Activated T-cell treated with anti-CD3 and anti-CD28 coated beads, Interleukin-2, amount 50 U/mL, for 1 hour (primary cell): ENCODE results near the gene RABL3.
"Not testable (repeated sequence)": the region's sequence is repeated elsewhere in the genome, so short reads cannot be mapped to it uniquely, and the experiment has no call there.

ENCODE experiments used
- DNase-seq: peaks from one replicate; pipeline ENCODE4 v3.0.0-alpha.2; 2020

The RABL3 gene, protein sequence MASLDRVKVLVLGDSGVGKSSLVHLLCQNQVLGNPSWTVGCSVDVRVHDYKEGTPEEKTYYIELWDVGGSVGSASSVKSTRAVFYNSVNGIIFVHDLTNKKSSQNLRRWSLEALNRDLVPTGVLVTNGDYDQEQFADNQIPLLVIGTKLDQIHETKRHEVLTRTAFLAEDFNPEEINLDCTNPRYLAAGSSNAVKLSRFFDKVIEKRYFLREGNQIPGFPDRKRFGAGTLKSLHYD

DNA sequence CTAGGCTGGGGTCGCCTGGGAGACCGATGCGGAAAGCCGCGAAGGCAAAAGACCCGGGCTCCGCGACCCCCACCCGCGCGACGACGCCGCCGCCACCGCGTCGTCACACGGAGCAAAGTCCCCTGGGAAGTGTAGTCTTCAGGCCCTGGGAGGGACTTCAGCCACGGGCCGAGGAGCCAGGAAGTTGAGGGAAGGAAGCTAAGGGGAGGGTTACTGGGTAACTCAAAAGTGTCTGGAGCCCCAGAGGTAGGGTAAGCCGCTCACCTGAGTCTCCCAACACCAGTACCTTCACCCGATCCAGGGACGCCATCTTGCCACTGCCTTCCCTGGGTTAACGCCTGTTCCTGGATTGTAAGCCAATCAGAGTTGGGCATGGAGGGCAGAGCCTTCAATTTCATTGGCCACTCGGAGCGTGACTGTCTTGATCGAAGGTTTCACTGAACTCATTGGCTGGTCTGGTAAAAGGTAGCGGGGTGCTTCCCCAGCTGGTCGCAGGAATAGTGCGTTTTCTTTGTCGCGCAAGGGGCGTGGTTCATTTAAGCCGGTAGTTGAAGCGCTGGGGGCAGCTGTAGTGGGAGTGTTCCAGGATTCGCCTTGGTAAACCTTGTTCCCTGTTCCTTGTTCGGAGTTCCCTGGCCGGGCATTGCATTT, at the start of gene RABL3, which contains the start of gene GTF2E1:
Gene RABL3, minus strand, starts transcription at position 319 of the 651 bp plus-strand sequence. Its CDS starts 9 bp downstream, at position 310.
Gene GTF2E1, plus strand, starts transcription at position 547 of the 651 bp plus-strand sequence. CDS start 7,809 bp downstream, outside the sequence.
- DNase-seq = peak; percentile 96

DNA sequence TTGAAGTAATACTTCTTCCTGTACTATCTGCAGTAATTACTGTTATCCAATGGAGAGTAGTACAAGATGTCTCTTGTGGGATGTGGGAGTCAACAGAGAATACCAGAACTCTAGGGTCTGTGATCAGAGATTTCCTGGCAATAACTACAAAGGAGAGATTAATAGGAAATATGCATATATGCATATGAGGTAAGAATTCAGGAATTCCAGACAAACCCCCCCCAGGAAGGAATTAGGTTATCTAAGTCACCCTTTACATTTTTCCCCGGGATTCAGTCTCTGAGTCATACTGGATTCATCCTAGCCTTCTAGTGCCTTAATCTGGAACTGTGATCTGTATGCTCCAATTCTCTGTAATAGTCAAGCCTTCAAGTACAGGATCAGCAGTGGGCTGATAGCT, 49.6 kb upstream of the RABL3 start:
- no peak for DNase-seq

DNA sequence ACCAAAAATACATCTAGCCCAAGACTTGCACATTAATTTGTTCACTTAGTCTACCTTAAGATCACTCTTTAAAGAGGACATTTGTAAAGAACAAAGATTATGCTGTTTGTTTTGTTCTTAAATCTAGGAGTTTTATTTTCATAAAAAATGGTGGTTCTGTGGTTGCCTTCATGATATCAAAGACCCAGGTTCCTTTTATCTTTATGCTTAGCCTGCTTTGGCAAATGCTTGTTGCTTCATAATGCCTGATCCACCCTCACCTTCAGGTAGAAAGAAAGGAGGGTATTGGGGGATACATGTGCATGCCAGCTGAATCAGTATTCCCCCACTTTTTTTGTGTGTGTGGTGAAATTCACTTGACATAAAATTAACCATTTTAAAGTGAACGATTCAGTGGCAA, 48.7 kb upstream of the RABL3 start:
- DNase-seq = no peak

DNA sequence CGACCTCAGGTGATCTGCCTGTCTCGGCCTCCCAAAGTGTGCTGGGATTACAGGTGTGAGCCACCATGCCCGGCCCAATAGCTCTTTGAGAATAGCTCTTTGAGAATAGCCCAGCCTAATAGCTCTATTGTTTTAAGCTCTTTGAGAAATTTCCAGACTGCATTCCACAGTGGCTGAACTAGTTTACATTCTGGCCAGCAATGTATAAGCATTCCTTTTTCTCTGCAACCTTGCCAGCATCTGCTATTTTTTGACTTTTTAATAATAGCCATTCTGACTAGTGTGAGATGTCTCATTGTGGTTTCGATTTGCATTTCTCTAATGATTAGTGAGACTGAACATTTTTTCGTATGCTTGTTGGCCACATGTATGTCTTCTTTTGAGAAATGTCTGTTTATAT, 43.5 kb upstream of the RABL3 start:
- not testable (repeated sequence) for DNase-seq

DNA sequence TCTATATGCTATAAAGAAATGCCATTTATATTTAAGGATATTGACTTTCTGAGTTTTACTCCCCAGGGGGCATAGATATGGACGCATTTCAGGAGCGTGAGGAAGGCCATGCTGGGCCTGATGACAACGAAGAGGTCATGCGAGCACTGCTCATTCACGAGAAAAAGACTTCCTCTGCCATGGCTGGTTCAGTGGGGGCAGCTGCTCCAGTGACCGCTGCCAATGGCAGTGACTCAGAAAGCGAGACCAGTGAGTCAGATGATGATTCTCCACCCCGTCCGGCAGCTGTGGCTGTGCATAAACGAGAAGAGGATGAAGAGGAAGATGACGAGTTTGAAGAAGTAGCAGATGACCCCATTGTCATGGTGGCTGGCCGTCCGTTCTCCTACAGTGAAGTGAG, 38.7 kb upstream of the RABL3 start:
- DNase-seq = no peak

- no peak for DNase-seq
These were observed 36.5 kb upstream of the RABL3 start for GRCh38 chr3:120778776-120779175.

DNA sequence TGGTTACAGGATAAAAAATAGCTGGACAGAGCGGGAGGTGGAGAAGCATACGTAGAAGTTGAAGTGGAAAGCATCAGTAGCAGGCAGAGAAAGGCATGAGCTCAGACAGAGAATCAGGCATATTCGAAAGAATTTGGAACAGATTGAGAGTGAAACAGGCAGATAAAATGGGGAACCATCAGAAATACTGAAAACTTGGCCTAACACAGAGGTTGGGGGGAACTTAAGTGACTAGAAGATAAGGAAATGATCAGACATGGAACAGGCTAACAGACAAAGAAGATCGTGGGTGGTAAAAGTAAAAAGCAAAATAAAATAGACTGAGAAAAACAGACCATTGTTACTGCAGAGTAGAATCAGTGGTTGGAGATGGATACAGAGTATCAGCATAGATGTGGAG, 33.1 kb upstream of the RABL3 start:
- DNase-seq = no peak

DNA sequence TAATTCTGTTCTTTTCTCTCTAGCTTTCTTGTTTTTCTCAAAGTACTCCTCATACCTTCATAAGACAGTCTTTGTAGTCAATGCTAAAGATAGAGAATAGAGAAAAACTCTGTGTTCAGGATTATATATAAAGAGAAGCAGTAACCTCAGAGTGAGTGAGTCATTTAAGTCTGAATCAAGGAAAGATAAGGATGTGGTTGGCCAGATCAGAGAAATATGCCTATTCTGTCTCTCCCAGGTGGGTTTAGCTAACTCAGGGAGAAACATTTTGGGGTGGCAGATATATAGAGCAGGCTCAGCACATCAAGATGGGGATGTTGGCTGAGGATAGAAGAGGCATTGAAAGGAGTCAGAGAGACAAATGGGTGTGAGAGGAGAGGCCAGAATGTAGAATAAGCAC, 31.6 kb upstream of the RABL3 start:
- DNase-seq = no peak

GRCh38 chr3:120772081-120772480, 29.8 kb upstream of the RABL3 start:
- DNase-seq = no peak

- no peak for DNase-seq
These were observed 28.6 kb upstream of the RABL3 start for GRCh38 chr3:120770891-120771290.

DNA sequence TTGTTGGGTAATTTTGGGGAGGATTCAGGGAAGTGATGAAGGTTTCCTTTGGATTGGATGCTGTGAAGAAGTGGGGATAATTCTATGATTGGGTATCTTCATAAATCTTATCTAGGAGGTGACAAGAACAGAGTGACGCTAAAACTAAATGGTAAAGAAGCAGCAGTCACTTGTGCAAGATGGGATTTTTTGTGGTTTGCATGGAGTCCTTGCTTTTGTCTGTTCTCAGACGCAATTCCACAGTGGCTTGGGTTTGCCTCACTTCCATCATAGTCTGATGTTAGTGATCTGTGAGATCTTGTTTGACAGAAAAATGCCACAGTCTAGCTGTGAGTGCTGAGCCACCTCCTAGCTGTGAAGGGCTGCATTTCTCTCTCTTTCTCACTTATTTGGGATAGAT, 27.1 kb upstream of the RABL3 start:
- DNase-seq = no peak

DNA sequence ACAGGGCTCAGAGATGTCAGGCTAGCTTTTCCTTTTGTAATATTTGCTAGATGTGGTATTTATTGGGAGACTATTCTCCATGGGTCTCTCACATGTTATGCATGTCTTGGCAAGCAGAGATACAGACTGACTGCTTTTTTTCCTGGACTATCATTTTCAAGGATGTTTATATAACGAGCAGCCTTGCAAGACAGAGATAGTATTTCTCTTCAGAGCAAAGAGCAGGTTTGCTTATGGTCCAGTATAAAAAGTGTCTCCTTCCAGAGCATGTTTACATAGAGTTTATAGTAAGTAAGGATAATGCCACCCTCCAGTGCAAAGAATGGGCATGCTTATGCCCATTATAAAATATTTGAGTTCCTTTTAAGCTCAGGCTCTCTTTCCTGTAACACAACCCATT, 24.8 kb upstream of the RABL3 start:
- no peak for DNase-seq

DNA sequence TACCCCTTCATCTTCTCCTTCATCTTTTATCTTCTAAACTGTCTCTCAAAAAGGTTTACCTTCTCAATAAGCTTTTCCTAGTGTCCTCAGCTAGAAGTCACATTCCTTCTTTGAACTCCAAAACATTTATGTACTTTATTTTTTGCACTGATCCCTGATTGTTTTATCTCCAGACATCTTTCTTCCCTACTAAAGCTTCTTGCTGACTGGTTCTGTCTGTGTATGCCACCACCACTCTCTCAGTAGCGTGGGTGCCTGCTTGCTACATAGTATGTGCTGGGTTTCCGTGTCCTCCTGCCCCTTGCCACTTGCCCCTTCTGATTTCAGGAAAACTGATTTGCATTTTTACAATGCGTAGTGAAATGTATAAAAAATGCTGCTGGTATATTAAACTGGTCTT, 24.3 kb upstream of the RABL3 start:
- DNase-seq = no peak

GRCh38 chr3:120765830-120766493, 23.6 kb upstream of the RABL3 start:
- no peak for DNase-seq

- DNase-seq = no peak
These were observed 21.9 kb upstream of the RABL3 start for GRCh38 chr3:120764206-120764605.

GRCh38 chr3:120763601-120764000, 21.3 kb upstream of the RABL3 start:
- DNase-seq = no peak

- DNase-seq = no peak
These were observed 20.3 kb upstream of the RABL3 start for GRCh38 chr3:120762615-120763014.

DNA sequence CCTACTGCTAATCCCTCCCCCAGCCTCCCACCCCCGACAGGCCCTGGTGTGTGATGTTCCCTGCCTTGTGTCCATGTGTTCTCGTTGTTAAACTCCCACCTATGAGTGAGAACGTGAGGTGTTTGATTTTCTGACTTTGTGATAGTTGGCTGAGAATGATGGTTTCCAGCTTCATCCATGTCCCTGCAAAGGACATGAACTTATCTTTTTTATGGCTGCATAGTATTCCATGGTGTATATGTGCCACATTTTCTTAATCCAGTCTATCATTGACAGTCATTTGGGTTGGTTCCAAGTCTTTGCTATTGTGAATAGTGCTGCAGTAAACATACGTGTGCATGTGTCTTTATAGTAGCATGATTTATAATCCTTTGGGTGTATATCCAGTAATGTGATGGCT, 16.2 kb upstream of the RABL3 start:
- not testable (repeated sequence) for DNase-seq

- no peak for DNase-seq
These were observed 13.7 kb upstream of the RABL3 start for GRCh38 chr3:120756061-120756460.

DNA sequence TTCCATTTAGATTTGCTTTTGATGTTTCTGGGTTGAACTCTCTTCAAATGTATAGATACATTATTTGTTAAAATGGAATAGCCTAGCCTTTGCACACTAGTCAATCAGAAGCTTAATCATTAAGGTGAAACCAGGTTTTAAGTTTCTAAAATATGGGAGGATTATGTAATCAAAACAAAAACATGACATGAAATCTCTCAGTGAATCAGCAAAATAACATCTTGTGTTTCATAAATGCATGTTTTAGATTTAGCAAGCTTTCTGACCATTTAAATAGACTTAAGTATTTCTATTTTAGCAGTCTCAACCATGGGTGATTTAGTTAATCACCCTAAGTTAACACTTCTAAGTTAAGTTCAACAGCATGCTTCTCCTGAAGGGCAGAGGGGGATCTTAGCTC, 11.5 kb upstream of the RABL3 start:
- no peak for DNase-seq

DNA sequence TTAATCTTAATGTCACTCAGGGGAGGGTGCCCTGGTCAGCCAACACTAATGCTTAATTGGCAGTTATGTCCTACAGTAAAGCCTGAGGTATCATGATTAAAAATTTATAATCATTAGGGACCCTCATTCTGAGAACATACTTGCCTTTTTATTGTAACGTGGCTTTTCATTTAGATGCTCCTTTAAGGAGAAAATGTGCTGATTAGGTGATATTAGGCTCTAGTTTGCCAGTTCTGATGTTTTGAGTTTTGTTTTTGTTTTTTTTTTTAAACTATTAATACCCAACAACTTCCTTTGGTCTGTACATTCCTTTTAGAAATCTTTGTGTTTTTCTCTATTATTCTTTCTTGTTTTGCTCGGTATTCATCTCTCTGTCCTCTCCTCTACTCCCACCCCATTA, 10.5 kb upstream of the RABL3 start:
- DNase-seq = no peak

GRCh38 chr3:120752230-120752629, 9.9 kb upstream of the RABL3 start:
- no peak for DNase-seq

DNA sequence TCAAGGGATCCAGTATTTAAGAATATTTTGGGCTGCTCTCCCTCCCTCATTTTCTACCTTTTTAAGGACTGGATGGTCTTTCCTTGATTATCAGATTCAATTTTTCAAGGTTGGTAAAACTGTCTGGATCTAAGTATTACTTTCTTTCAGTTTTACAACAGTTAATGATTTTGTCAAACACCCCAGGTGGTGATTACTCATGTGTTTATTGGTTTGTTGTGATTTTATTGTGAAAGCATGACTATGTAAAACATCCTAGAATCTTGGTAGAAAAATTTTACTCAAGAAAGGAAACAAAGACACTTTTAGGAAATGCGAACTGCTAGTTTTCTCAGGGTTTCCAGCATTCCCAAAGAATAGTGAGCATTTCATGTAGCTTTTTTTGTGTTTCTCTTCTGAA, 7.5 kb upstream of the RABL3 start:
- DNase-seq = no peak

DNA sequence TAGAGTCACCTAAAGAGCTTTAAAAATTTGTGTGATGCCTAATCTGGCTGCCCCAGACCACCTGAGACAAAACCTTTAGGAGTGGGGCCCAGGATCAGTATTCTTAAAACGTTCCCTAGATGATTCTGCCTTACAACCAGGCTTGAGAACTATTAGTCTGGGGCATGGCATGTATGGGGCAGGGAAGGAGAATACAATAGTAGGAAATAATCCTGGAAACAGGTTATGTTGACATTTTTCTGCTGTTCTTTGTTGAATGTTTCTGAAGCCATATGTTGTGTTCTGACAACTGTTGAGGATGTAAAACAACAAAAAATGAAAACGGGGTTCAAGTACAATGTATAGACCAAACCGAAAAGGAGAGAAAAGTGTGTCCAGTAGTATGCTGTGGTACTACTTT, 3.1 kb upstream of the RABL3 start:
- DNase-seq = no peak
